ENCODE data around the gene RPS14.

RPS14 gene

DNA sequence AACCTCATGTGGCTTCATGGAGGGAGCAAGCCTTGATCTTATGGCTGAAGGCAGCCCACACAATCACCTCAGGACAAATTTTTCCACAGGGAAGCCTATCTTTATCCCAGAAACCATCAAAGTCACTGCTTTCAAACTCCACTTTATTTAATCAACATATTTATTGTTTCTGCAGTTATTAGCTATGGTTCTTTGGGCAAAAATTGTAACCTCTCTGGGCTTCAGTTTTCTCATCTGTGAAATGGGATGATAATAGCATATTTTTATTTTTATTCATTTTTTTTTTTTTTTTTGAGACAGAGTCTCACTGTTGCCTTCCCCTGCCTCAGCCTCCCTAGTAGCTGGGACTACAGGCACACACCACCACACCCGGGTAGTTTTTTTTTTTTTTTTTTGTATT, 2.1 kb upstream of the RPS14 start:
- POLR2A ChIA-PET = no interaction called here
- TF ChIP-seq LEF1 (IDR thresholded peaks at IDR 0.05; ENCODE audit: borderline replicate concordance) (no peak), TARDBP (IDR thresholded peaks at IDR 0.05) (no peak), NFRKB (IDR thresholded peaks at IDR 0.05) (no peak), CTBP1 (IDR thresholded peaks at IDR 0.05; ENCODE audit: borderline replicate concordance) (no peak), SUZ12 (IDR thresholded peaks at IDR 0.05) (no peak), ZNF384 (IDR thresholded peaks at IDR 0.05) (no peak), FOXK2 (IDR thresholded peaks at IDR 0.05) (no peak), ELF4 (IDR thresholded peaks at IDR 0.05) (no peak), FOXA1 (IDR thresholded peaks at IDR 0.05) (no peak), L3MBTL2 (conservative IDR thresholded peaks at IDR 0.05) (no peak), SP1 (IDR thresholded peaks at IDR 0.05) (no peak), BHLHE40 (IDR thresholded peaks at IDR 0.05; ENCODE audit: borderline replicate concordance) (no peak), HDGF (IDR thresholded peaks at IDR 0.05; ENCODE audit: borderline replicate concordance) (no peak), ARNT (IDR thresholded peaks at IDR 0.05) (no peak), FOXM1 (IDR thresholded peaks at IDR 0.05; ENCODE audit: borderline replicate concordance) (no peak)
- TF ChIP-seq, protein P1, sequence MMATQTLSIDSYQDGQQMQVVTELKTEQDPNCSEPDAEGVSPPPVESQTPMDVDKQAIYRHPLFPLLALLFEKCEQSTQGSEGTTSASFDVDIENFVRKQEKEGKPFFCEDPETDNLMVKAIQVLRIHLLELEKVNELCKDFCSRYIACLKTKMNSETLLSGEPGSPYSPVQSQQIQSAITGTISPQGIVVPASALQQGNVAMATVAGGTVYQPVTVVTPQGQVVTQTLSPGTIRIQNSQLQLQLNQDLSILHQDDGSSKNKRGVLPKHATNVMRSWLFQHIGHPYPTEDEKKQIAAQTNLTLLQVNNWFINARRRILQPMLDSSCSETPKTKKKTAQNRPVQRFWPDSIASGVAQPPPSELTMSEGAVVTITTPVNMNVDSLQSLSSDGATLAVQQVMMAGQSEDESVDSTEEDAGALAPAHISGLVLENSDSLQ (IDR thresholded peaks at IDR 0.05) = no peak
- no peak for DNase-seq (ENCODE audit: extremely low spot score)

DNA sequence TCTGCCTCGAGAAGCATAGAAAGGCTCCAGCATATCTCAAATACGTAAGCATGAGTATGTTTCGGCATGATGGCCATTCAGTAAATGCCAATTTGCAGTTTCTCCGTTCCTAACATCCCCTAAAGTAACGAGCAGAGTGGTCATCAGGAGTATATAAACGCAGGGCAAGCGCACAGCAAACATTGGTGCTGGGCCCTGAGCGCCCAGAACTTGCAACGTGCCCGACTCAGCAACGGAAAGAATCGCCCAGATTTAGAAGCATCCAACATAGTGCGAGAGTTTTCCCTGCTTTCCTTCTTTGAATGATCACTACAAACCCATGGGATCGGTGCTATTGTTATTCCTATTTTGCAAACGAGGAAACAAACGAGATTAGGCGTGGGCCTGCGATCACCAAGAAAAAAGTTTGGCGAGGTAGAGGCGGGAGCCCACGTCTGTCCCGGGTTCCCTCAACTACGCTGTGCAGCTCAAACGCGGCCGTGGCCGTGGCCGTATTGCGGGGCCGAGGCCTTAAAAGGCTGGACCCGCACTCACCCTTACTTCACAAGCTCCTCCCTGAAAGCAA, 505 bp downstream of the RPS14 start:
- ChIA-PET POLR2A (interaction anchor here (0.6 to 1.7 kb wide), 14 partner anchors 9 to 277 kb away, joined by 3 to 18 read pairs (median 4); partner anchors contain the start of gene RBM22), CTCF (interaction anchor here (0.7 to 1.1 kb wide), 2 partner anchors 16 to 183 kb away, joined by 6 to 9 read pairs; no protein-coding TSS in a partner anchor)
- DNase-seq (ENCODE audit: extremely low spot score) = no peak
- TF ChIP-seq L3MBTL2 (conservative IDR thresholded peaks at IDR 0.05) (no peak), BHLHE40 (IDR thresholded peaks at IDR 0.05; ENCODE audit: borderline replicate concordance) (no peak), NFRKB (IDR thresholded peaks at IDR 0.05) (no peak), HDGF (IDR thresholded peaks at IDR 0.05; ENCODE audit: borderline replicate concordance) (no peak), FOXK2 (IDR thresholded peaks at IDR 0.05) (no peak), CTBP1 (IDR thresholded peaks at IDR 0.05; ENCODE audit: borderline replicate concordance) (no peak), FOXM1 (IDR thresholded peaks at IDR 0.05; ENCODE audit: borderline replicate concordance) (no peak)
- TF ChIP-seq, protein P1 (IDR thresholded peaks at IDR 0.05) = no peak

More for the DNA sequence above, 2.1 kb upstream of the RPS14 start:
- CTCF ChIA-PET = interaction anchor here (0.6 to 1.6 kb wide), 2 partner anchors 9 to 107 kb away, joined by 4 read pairs; no protein-coding TSS in a partner anchor

DNA sequence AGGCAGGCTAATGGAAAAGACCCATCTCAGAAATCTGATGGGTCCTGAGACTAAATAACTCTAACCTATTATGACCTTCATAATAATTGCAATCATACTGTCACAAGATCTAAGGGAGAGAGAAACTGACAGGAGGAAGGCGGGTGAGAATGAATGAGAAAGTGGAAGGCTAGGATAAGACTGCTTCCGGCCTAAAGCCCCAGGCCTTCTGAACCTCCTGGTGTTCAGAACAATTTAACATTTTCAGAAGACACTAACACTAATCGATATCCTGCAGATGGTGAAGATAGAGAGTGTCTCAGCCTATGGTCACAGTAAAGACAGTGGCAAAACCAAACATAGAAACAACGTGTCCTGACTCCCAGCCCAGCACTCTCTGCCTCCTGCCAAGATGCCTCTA, 1.2 kb downstream of the RPS14 start:
- POLR2A ChIA-PET = no interaction called here
- TF ChIP-seq, protein P1 (IDR thresholded peaks at IDR 0.05) = no peak
- no peak for TF ChIP-seq FOXK2 (IDR thresholded peaks at IDR 0.05)
- no peak for TF ChIP-seq LEF1 (IDR thresholded peaks at IDR 0.05; ENCODE audit: borderline replicate concordance)
- no peak for TF ChIP-seq TARDBP (IDR thresholded peaks at IDR 0.05)
- no peak for TF ChIP-seq ELF4 (IDR thresholded peaks at IDR 0.05)
- no peak for TF ChIP-seq BHLHE40 (IDR thresholded peaks at IDR 0.05; ENCODE audit: borderline replicate concordance)
- TF ChIP-seq FOXA1 (IDR thresholded peaks at IDR 0.05) = no peak
- TF ChIP-seq SUZ12 (IDR thresholded peaks at IDR 0.05) = no peak
- no peak for TF ChIP-seq FOXM1 (IDR thresholded peaks at IDR 0.05; ENCODE audit: borderline replicate concordance)
- no peak for TF ChIP-seq ZNF384 (IDR thresholded peaks at IDR 0.05)
- no peak for TF ChIP-seq L3MBTL2 (conservative IDR thresholded peaks at IDR 0.05)
- no peak for TF ChIP-seq CTBP1 (IDR thresholded peaks at IDR 0.05; ENCODE audit: borderline replicate concordance)
- TF ChIP-seq NFRKB (IDR thresholded peaks at IDR 0.05) = no peak
- TF ChIP-seq ARNT (IDR thresholded peaks at IDR 0.05) = no peak
- no peak for TF ChIP-seq SP1 (IDR thresholded peaks at IDR 0.05)
- TF ChIP-seq HDGF (IDR thresholded peaks at IDR 0.05; ENCODE audit: borderline replicate concordance) = no peak
- CTCF ChIA-PET = no interaction called here
- DNase-seq (ENCODE audit: extremely low spot score) = no peak

DNA sequence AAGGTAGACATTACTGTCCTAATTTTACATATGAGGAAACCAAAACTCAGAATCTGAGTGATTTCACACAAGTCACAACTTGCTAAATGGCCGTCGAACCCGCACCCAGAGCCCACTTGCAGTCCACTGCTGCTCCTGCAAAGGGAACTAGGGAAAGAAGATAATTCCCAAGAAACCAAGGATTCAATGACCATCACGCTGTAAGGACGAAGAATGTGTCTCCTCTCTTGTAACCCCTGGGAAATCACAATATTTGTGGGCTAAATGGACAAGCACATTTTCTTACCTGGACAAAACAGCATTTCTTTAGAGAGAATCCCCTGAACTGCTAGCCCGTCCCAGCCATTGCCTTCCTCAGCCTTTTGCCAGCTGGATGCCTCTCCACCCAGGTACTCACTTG, 2.4 kb downstream of the RPS14 start:
- no peak for TF ChIP-seq SP1 (IDR thresholded peaks at IDR 0.05)
- no peak for TF ChIP-seq NFRKB (IDR thresholded peaks at IDR 0.05)
- TF ChIP-seq LEF1 (IDR thresholded peaks at IDR 0.05; ENCODE audit: borderline replicate concordance) = no peak
- TF ChIP-seq ZNF384 (IDR thresholded peaks at IDR 0.05) = no peak
- no peak for TF ChIP-seq L3MBTL2 (conservative IDR thresholded peaks at IDR 0.05)
- no peak for TF ChIP-seq TARDBP (IDR thresholded peaks at IDR 0.05)
- no peak for DNase-seq (ENCODE audit: extremely low spot score)
- ChIA-PET CTCF (no interaction called here), POLR2A (interaction anchor here (1.1 to 1.4 kb wide), 2 partner anchors 89 to 312 kb away, joined by 3 to 4 read pairs; partner anchors contain the start of genes DCTN4 and TCOF1)

DNA sequence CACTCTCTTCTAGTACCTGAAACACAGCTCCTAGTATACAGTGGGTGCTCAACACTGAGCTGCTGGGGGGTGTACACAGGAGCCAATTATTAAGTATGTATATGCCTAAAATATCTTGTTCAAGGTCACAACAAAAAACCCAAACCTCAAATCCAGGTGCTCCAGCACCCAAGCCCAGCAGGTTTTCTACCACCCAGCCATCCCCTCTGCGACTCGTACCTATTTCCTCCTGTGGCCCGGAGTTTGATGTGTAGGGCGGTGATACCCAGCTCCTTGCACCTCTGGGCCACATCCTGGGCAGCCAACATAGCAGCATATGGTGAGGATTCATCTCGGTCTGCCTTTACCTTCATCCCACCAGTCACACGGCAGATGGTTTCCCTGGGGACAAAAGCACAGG, 3.0 kb downstream of the RPS14 start:
- no peak for TF ChIP-seq FOXM1 (IDR thresholded peaks at IDR 0.05; ENCODE audit: borderline replicate concordance)
- no peak for TF ChIP-seq LEF1 (IDR thresholded peaks at IDR 0.05; ENCODE audit: borderline replicate concordance)
- TF ChIP-seq BHLHE40 (IDR thresholded peaks at IDR 0.05; ENCODE audit: borderline replicate concordance) = no peak
- TF ChIP-seq, protein P1 (IDR thresholded peaks at IDR 0.05) = no peak
- no peak for TF ChIP-seq ZNF384 (IDR thresholded peaks at IDR 0.05)
- CTCF ChIA-PET = no interaction called here
- POLR2A ChIA-PET = interaction anchor here (1.1 to 1.4 kb wide), 3 partner anchors 10 to 312 kb away, joined by 3 to 4 read pairs (median 3); partner anchors contain the start of genes DCTN4 and TCOF1
- DNase-seq (ENCODE audit: extremely low spot score) = no peak

Measured in HEK293T (cell line).